H9 (cell line): ENCODE results near the gene THAP2. TPM values are rescaled to one million over a fixed set of nuclear protein-coding genes. Genes with fewer than 3 reads are reported as not detected.

Source experiments
- DNase-seq: peaks from one replicate; pipeline ENCODE4 v3.0.0-alpha.2; 2017
- H2AFZ ChIP-seq: one replicate; pipeline ENCODE4 v1.6.1; 2013; ENCODE audit warnings: mild to moderate bottlenecking, low read length, control low read depth, moderate library complexity
- H2AK5ac ChIP-seq: 2 replicates; pipeline ENCODE4 v1.6.1; 2013; ENCODE audit warnings: low read length, control low read depth, mixed read lengths; ENCODE audit not compliant: insufficient read length
- H2BK120ac ChIP-seq: one replicate; pipeline ENCODE4 v1.6.1; 2013; ENCODE audit warnings: low read depth, mild to moderate bottlenecking, low read length, control low read depth, inconsistent platforms; ENCODE audit not compliant: poor library complexity, severe bottlenecking
- H2BK12ac ChIP-seq: 2 replicates; pipeline ENCODE4 v1.6.1; 2013; ENCODE audit warnings: low read length, control low read depth, mixed read lengths, low read depth; ENCODE audit not compliant: insufficient read length
- H2BK15ac ChIP-seq: 2 replicates; pipeline ENCODE4 v1.6.1; 2013; ENCODE audit warnings: low read depth, low read length, control low read depth
- H2BK20ac ChIP-seq: one replicate; pipeline ENCODE4 v1.6.1; 2013; ENCODE audit warnings: low read depth, mild to moderate bottlenecking, low read length, control low read depth, inconsistent platforms; ENCODE audit not compliant: poor library complexity, severe bottlenecking
- H2BK5ac ChIP-seq: 2 replicates; pipeline ENCODE4 v1.6.1; 2013; ENCODE audit warnings: low read length, control low read depth, mixed read lengths; ENCODE audit not compliant: insufficient read length
- H3K14ac ChIP-seq: 2 replicates; pipeline ENCODE4 v1.6.1; 2013; ENCODE audit warnings: low read length, control low read depth; ENCODE audit not compliant: insufficient read depth
- H3K18ac ChIP-seq: 2 replicates; pipeline ENCODE4 v1.6.1; 2013; ENCODE audit warnings: low read depth, mild to moderate bottlenecking, mixed read lengths, low read length, control low read depth; ENCODE audit not compliant: insufficient read length
- H3K23ac ChIP-seq: 2 replicates; pipeline ENCODE4 v1.6.1; 2013; ENCODE audit warnings: low read length, control low read depth, mixed read lengths, low read depth; ENCODE audit not compliant: insufficient read length
- H3K23me2 ChIP-seq: 2 replicates; pipeline ENCODE4 v1.6.1; 2013; ENCODE audit warnings: low read depth, mild to moderate bottlenecking, mixed read lengths, low read length, control low read depth; ENCODE audit not compliant: insufficient read length, poor library complexity, severe bottlenecking
- H3K27ac ChIP-seq: 2 replicates; pipeline ENCODE4 v1.5.1; 2013; ENCODE audit warnings: low read length, control low read depth, mixed read lengths, low read depth; ENCODE audit not compliant: insufficient read length
- H3K27me3 ChIP-seq: 2 replicates; pipeline ENCODE4 v1.6.1; 2013; ENCODE audit warnings: low read length, control low read depth, inconsistent platforms; ENCODE audit not compliant: insufficient read depth
- H3K4ac ChIP-seq: 2 replicates; pipeline ENCODE4 v1.6.1; 2013; ENCODE audit warnings: low read depth, mild to moderate bottlenecking, control low read depth, inconsistent platforms, low read length, moderate library complexity
- H3K4me1 ChIP-seq: 2 replicates; pipeline ENCODE4 v1.6.1; 2013; ENCODE audit warnings: low read length, control low read depth, inconsistent platforms; ENCODE audit not compliant: insufficient read depth
- H3K4me2 ChIP-seq: 2 replicates; pipeline ENCODE4 v1.6.1; 2013; ENCODE audit warnings: low read length, control low read depth, mixed read lengths; ENCODE audit not compliant: insufficient read length, insufficient read depth
- H3K56ac ChIP-seq: 2 replicates; pipeline ENCODE4 v1.6.1; 2013; ENCODE audit warnings: low read depth, mild to moderate bottlenecking, mixed read lengths, low read length, control low read depth; ENCODE audit not compliant: insufficient read length
- H3K79me1 ChIP-seq: 2 replicates; pipeline ENCODE4 v1.6.1; 2013; ENCODE audit warnings: low read depth, mild to moderate bottlenecking, moderate library complexity, low read length, control low read depth, inconsistent platforms; ENCODE audit not compliant: insufficient read depth, poor library complexity, severe bottlenecking
- H3K79me2 ChIP-seq: 2 replicates; pipeline ENCODE4 v1.6.1; 2013; ENCODE audit warnings: low read length, control low read depth, inconsistent platforms; ENCODE audit not compliant: insufficient read depth
- H3K9ac ChIP-seq: 2 replicates; pipeline ENCODE4 v1.6.1; 2013; ENCODE audit warnings: low read length, control low read depth, mixed read lengths; ENCODE audit not compliant: insufficient read length; ENCODE audit errors: extremely low read depth
- H3K9me3 ChIP-seq: one replicate; pipeline ENCODE4 v1.6.1; 2013; ENCODE audit warnings: low read depth, low read length, inconsistent platforms; ENCODE audit not compliant: control insufficient read depth
- H3T11ph ChIP-seq: one replicate; pipeline ENCODE4 v1.6.1; 2013; ENCODE audit warnings: mild to moderate bottlenecking, low read length, control low read depth, inconsistent platforms
- H4K20me1 ChIP-seq: one replicate; pipeline ENCODE4 v1.6.1; 2013; ENCODE audit not compliant: control insufficient read depth, insufficient read length, insufficient read depth
- H4K5ac ChIP-seq: 2 replicates; pipeline ENCODE4 v1.6.1; 2013; ENCODE audit warnings: low read depth, mild to moderate bottlenecking, mixed read lengths, low read length, control low read depth; ENCODE audit not compliant: insufficient read length
- H4K8ac ChIP-seq: replicated peaks from 2 replicates; pipeline ENCODE4 v1.6.1; 2013; ENCODE audit warnings: low read length, control low read depth, mixed read lengths, low read depth; ENCODE audit not compliant: insufficient read length
- H4K91ac ChIP-seq: 2 replicates; pipeline ENCODE4 v1.6.1; 2013; ENCODE audit warnings: low read depth, mild to moderate bottlenecking, moderate library complexity, mixed read lengths, low read length, control low read depth; ENCODE audit not compliant: insufficient read length
- H3K27ac Mint-ChIP-seq, 3 experiments: 2 replicates in 2 of 3; 3 replicates in 1 of 3; pipeline ENCODE4 v1.8.0; 2020 to 2021; ENCODE audit warnings: mixed read lengths in 3 of 3, mild to moderate bottlenecking in 1 of 3, moderate library complexity in 1 of 3
- H3K27me3 Mint-ChIP-seq: 2 replicates; pipeline ENCODE4 v1.8.0; 2021; ENCODE audit warnings: low read depth, mild to moderate bottlenecking, moderate library complexity, mixed read lengths
- H3K36me3 Mint-ChIP-seq, 3 experiments: 2 replicates in 2 of 3; 3 replicates in 1 of 3; pipeline ENCODE4 v1.8.0; 2020 to 2021; ENCODE audit warnings: low read depth in 3 of 3, mixed read lengths in 3 of 3; ENCODE audit not compliant: insufficient read depth in 1 of 3
- H3K4me1 Mint-ChIP-seq, 2 experiments: 2 replicates each; pipeline ENCODE4 v1.8.0; 2020; ENCODE audit warnings: mixed read lengths in 2 of 2
- H3K4me3 Mint-ChIP-seq, 2 experiments: 2 replicates in 1 of 2; 3 replicates in 1 of 2; pipeline ENCODE4 v1.8.0; 2020 to 2021; ENCODE audit warnings: mild to moderate bottlenecking in 2 of 2, mixed read lengths in 2 of 2, moderate library complexity in 1 of 2
- H3K9me3 Mint-ChIP-seq, 2 experiments: 2 replicates in 1 of 2; 3 replicates in 1 of 2; pipeline ENCODE4 v1.8.0; 2020; ENCODE audit warnings: mild to moderate bottlenecking in 2 of 2, mixed read lengths in 2 of 2, moderate library complexity in 1 of 2
- CTCF ChIP-seq: fragments of 200-600 bp; sonication (generic); conservative IDR thresholded peaks from 3 replicates; pipeline ENCODE4 v1.8.0; 2021; ENCODE audit warnings: antibody characterized with exemption, mild to moderate bottlenecking
- WGBS: extraction: QIAGEN DNeasy Blood & Tissue Kit; methylation state at CpG from one replicate; pipeline ENCODE4 v1.1.7; 2013; ENCODE audit warnings: missing lambda C conversion rate, low lambda C conversion rate, mixed read lengths; ENCODE audit not compliant: insufficient read length; ENCODE audit errors: extremely low coverage; 5-methylcytosine and 5-hydroxymethylcytosine counted together
- total RNA-seq: library from RNA; stranded (reverse); gene quantifications from 2 replicates; pipeline ENCODE4 v1.2.1, GENCODE V29; 2021

THAP2 gene
- total RNA-seq, 1 experiment from 2014 or later, result 3.7 TPM

GRCh38 chr12:71621938-71622337, 42.2 kb upstream of the THAP2 start:
- Histone ChIP-seq H3T11ph (no peak overlapping the region), H3K79me2 (no peaks in the 10 kb centered on the region), H3K4me2 (no peak overlapping the region), H2AFZ (no peak overlapping the region), H2BK15ac (no peak overlapping the region), H2BK5ac (no peak overlapping the region), H3K23me2 (no peaks in the 10 kb centered on the region), H4K20me1 (no peaks in the 10 kb centered on the region), H3K9me3 (no peaks in the 10 kb centered on the region), H3K23ac (no peak overlapping the region), H3K27ac (no peak overlapping the region), H4K91ac (no peak overlapping the region), H4K8ac (no peak overlapping the region), H3K14ac (no peak overlapping the region), H3K4me1 (no peaks in the 10 kb centered on the region), H3K18ac (no peak overlapping the region), H3K79me1 (no peaks in the 10 kb centered on the region), H3K4ac (no peak overlapping the region), H4K5ac (no peak overlapping the region), H3K9ac (no peak overlapping the region), H2AK5ac (no peak overlapping the region), H2BK12ac (no peak overlapping the region), H2BK20ac (no peak overlapping the region), H2BK120ac (no peak overlapping the region), H3K27me3 (no peaks in the 10 kb centered on the region), H3K56ac (no peak overlapping the region)
- no peaks in the 10 kb centered on the region for H3K27me3 Mint-ChIP-seq
- no CpG with 5 or more reads among the region's 1 CpG for WGBS
- TF ChIP-seq CTCF, result no peak
- peaks cover 12 to 18% of the 10 kb centered on the region in 2 experiments for H3K4me1 Mint-ChIP-seq
- H3K4me3 Mint-ChIP-seq, result no peak overlapping the region
- H3K9me3 Mint-ChIP-seq, result no peaks in the 10 kb centered on the region
- H3K27ac Mint-ChIP-seq, result peak overlapping the region in 1 of 3 experiments; percentile 53; a peak in 3 of 7 replicates
- H3K36me3 Mint-ChIP-seq, result peaks cover 19 to 80% (median 63%) of the 10 kb centered on the region in 3 experiments
- no peak for DNase-seq
